CD4-positive, alpha-beta T cell treated with Interleukin-6 at 100 ng/mL for 8 hours (primary cell): Measurements from ENCODE around the gene RSPO4.
"Not testable (repeated sequence)": the region's sequence is repeated elsewhere in the genome, so short reads cannot be mapped to it uniquely, and the experiment has no call there.

Experiments used
- DNase-seq: peaks from one replicate; pipeline ENCODE4 v3.0.0-alpha.2; 2020; ENCODE audit warnings: mixed read lengths, low spot score

The RSPO4 gene

DNA sequence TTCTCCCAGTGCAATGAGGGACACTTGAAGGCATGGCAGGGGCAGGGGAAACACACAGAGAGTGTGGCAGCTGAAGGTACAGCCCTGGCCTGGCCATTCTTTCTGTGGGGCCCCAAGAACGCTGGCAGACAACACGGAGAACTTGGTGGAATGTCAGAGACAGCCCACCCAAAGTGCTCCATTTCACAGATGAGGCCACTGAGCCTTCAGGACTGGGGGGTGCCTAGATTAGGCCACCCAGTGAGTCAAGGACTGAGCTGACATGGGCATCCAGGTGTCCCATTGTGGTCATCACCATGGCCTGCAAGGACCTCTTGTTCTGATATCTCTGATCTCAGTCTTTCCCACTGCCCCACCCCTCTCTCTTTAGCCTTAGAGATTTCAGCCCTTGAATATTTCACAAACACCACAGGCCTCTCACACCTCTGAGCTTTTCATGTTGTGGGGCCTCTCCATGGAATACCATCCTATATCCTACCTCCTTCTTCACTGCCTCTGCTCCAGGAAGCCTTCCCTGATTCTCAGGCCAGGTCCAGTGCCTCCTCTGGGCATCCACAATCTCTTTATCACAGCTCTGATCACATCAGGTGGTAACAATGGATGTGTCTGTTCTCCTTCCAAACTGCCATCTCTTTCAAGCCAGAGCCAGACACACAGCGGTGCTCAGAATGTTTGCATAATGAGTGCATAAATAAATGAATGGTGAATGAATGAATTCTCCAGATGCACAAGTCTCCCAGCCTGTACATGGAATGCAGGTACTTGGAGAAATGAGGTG, 2.0 kb upstream of the RSPO4 start:
- no peak for DNase-seq

DNA sequence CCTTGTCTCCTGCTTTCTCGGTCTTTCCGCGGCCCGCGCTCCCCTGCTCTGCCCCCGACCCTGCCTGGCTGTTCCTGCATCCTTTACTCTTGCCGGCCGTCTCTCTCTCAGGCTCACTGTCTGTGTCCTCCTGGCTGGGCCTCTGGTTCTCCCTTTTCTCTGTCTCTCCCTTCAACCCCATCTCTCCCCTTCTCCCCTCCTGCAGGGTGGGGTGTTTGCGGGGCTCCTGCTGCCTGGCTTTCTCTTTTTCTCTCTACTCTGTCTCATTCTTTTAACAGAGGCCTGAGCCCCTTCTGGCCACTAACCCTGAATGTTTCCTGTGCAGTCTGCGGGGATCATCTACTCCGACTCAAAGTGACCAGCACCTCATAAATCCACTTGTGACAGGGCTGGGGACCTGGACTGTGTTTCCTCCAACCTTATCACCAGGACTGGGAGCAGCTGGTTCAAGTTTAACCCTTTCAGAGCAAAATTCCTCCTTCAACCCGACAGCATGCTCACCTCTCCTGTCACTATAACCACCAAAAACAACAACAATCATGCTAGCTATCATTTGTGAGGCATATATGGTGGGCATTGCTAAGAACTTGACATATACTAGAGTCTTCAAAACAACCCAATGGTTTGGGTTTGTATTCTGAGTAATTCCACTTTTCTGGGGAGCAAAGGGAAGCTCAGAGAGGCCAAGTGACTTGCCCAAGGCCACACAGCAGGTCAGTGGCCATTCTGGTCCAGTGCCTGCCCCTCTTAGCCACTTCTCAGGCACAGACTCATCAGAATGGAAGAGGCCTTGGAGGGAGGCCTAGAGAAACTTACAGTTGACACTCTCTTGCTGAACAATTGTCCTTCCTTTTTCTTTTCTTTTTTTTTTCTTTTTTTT, 811 bp upstream of the RSPO4 start:
- no peak for DNase-seq

DNA sequence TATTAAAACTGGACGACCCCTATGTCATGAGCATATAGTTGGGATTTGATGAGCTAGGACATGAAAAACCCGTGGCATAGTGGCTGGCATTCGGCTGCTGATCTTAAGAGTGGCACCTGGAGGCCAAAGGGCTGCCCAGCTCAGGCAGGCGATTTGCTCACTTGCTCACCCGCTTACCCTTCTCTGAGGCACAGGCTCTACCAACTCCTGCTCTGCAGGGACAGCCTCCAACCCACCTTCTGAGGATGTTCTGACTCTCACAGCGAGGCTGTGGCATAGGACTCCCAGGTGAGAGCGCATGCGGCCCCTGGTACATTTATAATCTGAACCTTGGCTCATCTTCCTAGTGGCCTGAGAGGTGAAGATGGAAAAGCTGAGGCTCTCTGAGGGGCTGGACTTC, 995 bp downstream of the RSPO4 start:
- DNase-seq: no peak

DNA sequence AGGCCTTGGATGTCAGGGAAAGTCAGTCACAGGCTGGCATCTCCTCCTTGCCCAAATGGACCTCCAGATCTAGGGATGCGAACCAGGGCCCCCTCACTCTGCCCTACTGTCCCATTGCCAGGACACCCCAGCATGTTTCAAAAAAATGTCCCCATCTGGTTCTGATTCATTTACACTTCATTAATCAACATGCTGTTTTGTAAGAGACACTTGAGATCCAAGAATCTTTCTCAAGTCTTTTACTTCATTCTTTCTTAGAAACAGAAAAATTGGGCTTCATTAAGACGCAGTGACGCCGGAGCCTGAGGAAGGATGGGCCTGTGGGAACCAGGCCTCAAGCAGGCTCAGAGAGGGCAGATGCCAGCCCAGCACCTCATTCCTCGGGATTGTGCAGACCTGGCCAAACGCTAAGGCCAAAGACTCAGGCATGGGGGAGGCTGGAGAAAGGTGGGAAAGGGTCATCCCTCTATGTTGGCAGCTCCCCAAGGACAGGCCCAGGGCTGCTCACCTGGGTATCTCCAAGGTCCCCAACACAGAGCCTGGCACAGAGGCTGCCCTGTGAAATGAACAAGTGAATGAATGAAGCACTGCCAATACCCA, 3.8 kb downstream of the RSPO4 start:
- DNase-seq: no peak

DNA sequence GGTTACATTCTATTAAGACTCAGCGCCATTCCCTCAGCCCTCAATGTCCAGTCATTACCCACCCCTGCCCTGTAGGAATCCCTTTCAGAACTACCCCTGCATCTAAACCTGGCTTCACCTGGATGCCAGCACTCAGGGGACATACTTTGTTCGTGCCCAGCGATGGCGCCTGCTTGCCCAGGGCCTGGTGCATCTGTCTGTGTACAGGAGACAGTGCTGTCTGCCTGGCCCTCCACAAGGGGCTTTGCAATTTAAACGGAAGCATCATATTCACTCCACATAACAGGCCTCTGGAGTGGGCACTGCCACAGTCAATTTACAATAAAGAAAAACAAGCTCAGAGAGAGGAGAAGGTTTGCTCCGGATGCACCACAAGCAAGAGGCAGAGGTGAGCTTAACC, 4.6 kb downstream of the RSPO4 start:
- DNase-seq: no peak

DNA sequence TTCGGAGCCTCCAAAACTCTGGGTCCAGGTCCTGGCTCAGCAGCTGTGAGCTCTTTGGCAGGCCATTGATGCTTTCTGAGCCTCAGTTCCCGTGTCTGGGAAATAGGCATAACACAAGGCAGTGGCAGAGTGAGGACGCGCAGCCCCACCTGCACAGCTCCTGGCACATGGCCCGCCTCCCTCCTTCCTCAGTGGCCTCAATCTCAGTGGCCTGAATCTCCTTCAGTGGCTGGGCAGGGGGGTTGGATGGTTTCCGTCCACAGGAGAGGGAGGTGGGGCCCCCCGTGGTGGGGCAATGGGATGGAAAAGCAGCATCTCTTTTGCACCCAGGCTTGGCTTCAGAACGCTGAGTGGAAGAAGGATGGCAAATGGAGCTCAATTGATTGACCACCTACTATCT, 5.1 kb downstream of the RSPO4 start:
- no peak for DNase-seq

DNA sequence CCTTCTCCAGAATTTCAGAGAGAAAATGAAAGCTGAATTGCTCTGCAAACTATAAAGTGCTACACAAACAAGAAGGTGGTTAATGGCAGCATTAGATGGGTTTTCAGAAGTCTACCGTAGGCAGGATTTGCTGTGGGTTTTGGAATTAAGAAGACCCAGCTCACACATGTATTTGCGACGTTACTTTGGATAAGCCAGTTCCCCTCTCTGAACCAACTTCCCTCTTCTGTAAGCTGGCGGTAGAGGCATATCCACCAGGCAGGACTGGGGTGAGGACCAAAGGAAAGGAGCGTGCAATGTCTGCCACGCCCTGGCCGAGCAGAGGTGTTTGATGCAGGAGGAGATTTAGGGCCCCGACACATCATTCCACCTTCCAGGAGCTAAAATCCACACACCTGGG, 6.9 kb downstream of the RSPO4 start:
- DNase-seq: no peak

DNA sequence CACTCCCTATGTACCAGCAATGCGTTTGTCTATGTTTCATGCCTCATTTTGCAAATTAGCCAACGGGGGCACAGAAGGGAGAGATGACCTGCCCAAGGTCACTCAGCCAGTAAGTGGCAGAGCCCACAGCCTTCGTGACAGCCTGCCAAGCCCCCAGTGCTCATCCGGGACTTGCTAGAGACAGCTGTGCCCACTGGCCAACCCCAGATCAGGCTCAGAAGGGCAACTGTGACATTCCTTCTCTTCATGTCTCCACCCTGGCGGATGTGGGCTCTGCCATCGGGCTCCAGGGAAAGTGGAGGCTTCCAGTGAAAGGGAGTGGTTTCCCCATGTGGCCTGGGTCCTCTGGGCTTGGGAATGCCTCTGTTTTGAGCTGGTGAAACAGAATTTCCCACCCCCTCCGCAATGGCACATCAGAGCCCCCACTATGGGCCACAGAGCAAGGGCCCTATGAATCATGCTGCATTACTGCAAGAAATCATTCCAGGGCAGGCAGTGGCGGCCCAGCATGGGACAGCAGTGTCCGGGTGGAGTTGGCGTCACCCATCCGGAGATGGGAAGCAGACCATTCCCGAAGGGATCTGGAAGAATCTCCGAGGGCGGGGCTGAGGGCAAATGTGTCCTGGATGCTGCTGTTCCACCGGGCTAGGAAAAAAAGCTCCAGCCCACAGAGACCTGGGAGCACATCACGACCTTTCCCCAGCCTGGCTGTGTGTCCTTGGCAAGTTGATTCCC, 9.1 kb downstream of the RSPO4 start:
- no peak for DNase-seq

DNA sequence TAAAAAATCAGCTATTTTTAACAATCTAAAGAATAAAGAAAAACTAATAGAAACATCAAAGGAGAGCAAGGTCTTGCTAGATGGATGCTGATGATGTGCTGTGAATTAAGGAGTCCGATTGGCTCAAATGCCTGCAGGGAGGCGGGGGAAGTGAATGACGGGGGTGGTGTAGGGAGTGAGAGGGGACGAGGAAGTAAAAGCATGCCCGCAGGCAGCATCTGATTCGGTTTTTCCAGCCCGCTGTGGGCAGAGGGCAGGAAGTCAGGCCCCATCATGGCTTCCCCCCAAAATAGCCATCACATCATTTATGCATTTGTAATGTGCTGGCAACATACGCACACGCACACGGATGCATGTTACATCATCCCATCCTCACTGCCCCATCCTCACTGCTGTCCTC, 10.3 kb downstream of the RSPO4 start:
- DNase-seq: no peak

DNA sequence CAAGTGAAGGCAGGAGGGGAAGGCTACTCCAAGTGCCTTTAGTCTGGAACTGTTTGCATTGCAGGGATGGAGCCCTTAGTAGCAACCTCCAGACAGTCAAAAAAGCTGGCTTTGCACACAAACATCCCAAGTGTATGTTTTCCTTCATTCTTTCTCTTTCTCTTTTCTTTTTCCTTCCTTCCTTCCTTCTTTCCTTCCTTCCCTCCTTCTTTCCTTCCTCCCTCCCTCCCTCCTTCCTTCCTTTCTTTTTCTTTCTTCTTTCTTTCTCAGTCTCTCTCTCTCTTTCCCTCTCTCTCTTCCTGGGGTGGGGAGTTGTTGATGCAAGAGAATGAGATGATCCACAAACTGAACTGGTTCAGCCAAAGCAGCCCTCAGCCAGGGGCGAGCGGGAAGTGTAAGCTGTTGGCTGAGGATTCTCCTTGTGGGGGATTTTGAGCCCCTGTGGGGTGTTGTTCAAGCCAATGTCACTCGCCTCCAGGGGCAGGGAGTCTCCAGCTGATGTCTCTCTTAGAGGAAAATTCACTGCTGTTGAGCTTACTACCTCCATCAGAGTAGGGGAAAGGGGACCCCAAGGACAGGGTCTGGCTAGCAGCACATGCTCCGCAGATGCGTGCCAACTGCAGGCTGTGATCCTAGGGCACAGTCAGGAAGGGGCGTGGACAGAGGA, 11.7 kb downstream of the RSPO4 start:
- DNase-seq: no peak

DNA sequence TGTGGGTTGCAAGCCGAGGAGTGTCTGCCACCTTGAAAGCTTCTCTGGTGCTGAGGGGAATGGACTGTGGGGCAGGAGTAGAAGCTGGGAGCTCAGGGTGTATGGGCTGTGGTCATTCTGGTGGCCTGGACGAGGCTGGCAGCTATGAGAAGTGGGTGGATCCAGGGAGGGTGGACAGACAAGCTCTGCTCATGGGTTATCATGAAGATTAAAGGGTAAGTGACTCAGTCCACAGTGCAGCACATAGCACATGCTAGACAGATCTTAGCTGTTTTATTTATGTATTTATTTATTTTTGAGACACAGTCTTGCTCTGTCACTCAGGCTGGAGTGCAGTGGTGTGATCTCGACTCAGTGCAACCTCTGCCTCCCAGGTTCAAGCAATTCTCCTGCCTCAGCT, 13.8 kb downstream of the RSPO4 start:
- no peak for DNase-seq

DNA sequence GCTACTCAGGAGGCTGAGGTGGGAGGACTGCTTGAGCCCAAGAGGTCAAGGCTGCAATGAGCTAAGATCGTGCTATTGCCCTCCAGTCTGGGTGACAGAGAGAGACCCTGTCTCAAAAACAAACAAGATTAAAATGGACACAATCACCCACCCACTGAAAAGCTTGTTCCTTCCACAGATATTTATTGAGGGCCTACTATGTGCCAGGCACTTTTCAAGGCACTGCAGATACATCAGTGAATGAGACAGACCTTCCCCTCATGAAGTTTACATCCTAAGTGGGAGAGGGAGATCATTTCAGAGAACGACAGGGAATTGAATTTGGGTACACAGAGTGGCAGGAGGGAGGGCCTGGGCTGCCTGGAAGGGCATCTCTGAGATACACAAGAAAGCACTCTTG, 14.4 kb downstream of the RSPO4 start:
- DNase-seq: no peak

DNA sequence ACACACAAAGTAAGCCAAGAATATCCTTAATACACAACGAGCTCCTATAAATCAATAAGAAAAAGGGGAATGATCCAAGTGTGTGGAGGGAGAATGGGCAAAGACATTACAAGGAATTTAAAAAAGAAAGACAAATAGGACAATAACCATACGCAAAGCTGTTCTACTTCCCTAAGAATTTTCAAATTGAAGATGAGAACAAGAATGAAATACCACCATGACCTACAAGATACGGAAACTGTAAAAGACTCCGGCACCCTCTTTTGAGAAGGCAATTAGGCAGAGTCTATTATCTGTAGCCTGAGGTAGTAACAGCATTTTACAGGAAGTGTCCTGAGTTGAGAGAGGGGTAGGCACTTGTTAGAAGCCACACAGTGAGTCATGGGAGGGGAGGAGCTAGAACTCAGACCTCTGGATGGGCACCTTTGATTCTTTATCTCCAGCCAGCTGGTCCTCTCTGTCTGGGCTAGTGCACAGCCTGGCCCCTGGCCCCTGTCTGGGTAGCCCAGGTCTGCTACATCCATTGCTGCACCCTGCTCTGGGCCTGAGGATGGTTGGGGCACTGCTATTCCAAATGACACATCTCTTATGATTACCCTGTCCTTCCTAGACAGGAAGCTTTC, 15.3 kb downstream of the RSPO4 start:
- no peak for DNase-seq

DNA sequence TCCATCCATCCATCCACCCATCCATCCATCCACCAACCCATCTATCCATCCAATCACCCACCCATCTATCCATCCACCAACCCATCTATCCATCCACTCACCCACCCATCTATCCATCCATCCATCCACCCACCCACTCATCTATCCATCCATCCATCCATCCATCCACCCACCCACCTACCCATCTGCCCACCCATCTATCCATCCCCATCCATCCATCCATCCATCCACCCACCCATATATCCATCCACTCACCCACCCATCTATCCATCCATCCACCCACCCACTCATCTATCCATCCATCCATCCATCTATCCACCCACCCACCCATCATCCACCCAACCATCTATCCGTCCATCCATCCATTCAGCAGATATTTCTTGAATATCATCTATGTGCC, 17.1 kb downstream of the RSPO4 start:
- DNase-seq: not testable (repeated sequence)

DNA sequence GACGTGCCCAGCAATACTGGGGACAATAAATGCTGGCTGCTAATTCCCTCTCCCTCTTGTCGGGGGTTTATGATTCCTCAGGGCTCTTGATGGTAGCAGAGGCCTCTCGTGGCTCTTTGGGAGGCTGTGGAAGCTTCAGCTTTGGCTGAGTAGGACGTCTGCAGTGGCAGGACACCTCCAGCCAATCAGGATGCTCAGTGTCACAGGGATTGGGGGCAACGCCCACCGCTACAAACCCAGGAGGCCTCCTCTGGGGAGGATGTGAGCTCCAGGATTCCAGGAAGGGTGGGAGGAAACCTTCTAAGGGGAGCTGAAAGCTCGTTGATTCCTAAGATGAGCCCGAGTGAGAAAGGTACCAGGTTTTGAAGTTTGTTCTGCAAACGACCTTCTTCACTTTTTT, 19.4 kb downstream of the RSPO4 start:
- no peak for DNase-seq

DNA sequence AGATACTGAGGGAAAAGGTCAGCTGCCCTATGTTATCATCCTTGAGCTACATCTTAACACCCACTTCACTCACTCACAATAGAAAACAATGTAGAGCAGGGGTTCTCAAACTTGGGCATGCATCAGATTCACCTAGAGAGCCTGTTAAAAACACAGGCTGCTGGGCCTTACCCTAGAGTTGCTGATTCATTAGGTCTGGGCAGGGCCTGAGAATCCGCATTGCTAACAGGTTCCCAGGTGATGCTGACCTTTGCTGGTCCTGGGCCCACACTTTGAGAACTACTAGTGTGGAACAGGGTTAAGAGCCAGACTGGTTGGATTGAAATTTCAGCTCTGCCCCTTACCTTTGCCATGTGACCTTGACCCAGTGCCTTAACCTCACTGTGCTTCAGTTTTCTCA, 25.1 kb downstream of the RSPO4 start:
- no peak for DNase-seq

DNA sequence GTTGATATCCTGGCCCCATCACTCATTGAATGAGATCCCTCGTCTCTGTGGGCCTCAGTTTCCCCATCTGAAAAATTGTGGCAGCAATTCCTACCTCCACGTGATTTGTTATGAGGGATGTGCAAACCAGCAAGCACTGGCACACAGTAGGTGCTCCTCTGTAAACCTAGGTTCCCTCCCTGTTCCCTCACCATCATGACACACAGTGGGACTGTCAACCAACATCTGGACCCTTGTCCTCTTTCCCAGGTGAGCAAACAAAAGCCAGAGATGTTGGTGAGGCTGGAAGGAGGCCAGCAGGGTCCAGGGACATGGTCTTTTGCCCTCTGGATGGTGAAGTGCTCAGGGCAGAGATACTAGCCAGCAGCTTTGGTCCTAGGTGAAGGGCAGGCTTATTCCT, 26.1 kb downstream of the RSPO4 start:
- no peak for DNase-seq

DNA sequence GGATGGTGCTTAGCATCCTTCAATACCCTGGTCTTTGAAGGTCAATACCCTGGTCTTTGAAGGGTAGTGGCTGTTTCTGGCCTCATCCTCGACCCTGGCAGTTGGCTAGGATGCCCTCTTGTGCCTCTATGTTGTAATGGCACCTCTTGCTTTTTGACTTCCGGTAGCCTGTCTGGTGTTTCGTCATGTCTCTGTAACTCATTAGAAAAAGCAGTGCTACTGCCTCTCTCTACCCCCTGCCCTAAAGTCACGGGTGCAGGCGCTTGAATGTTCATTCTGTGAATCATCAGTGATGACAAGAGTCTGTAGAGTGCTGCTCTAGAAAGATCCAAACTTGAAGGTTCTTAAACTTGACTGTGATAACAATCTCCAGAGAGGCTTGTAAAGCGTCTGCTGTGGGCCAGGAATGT, 28.3 kb downstream of the RSPO4 start:
- DNase-seq: peak; percentile 11

DNA sequence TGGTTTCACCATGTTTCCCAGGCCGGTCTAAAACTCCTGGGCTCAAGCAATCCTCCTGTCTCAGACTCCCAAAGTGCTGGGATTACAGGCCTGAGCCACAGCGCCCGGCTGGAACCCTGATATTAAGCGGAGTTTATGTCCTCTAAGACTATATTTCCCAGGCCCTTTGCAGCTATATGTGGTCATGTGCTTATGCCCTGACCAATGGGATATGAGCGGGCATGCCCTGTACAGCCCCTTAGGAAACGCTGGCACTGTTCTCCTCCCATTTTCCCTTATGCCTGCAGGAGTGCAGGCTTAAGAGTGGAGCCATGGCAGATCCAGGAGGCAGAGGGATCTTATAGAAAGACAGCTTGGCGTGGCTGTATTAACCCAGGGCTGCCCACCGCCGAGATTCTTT, 29.9 kb downstream of the RSPO4 start:
- no peak for DNase-seq

DNA sequence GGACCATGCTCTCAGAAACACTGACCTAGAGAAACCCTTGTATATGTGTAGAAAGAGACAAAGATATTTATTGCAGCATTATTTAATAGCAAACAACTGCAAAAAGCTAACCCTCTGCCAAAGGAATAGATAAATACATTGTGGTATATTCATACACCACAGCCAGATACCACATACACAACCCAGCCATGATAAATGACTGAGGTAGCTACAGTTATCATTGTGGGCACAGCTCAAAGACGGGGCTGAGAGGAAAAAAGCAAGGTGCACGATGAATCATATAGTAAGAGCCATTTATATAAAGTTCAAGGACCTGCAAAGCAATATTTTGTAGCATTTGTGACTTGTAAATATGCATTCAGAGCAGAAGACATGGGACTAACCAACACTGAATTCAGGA, 30.8 kb downstream of the RSPO4 start:
- no peak for DNase-seq

DNA sequence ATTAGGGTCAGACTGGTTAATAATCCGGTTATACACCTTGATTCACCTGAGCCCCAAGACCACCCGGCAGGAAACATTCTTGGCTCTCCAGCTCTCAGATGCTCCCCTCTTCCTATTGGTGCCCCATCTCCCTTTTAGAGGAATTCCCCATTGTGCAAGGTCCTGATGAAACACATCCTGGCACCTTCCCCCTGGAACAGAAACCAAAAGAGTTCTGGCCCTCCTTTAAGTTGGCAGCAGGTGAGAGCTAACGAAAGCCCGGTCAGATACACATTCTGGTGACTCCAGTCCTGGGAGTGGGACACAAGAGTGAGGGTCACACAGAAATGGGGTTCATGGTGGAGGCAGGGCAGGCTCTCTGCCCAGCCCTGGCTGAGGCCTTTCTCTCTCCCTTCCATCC, 32.2 kb downstream of the RSPO4 start:
- DNase-seq: no peak
